Omental fat pad (tissue), 4 donors: ENCODE data around the gene DLGAP1. TPM values are rescaled to one million over a fixed set of nuclear protein-coding genes. Genes with fewer than 3 reads are reported as not detected.

Experiments
- ATAC-seq: fragments of 150-250 bp; one replicate; pipeline ENCODE4 v1.9.1; 2016; ENCODE audit warnings: mild to moderate bottlenecking, moderate library complexity; ENCODE audit not compliant: low FRiP score
- DNase-seq: peaks from one replicate; pipeline ENCODE4 v3.0.0-alpha.2; 2019; ENCODE audit warnings: low spot score
- CTCF ChIP-seq, 3 donors: fragments of 450-650 bp; IDR thresholded peaks; one replicate each; pipeline ENCODE4 v1.5.1; 2016 to 2017; ENCODE audit warnings: antibody characterized with exemption in 3 of 3, mild to moderate bottlenecking in 3 of 3, moderate library complexity in 2 of 3
- total RNA-seq, 4 donors: library from RNA; depleted of rRNA; stranded (reverse); fragments of >200 nt; gene quantifications; one replicate each; pipeline ENCODE4 v1.1.0, GENCODE V29; 2016

Gene DLGAP1
- total RNA-seq, 4 donors from 2014 or later: 1.5 to 8.0 (median 5.4) TPM

- ATAC-seq (no peak), DNase-seq (no peak)
- no peak for TF ChIP-seq CTCF (IDR thresholded peaks at IDR 0.05)
These were observed 779.1 kb downstream of the DLGAP1 start for GRCh38 chr18:3675994-3676393.

- TF ChIP-seq CTCF (IDR thresholded peaks at IDR 0.05): no peak
- ATAC-seq (no peak), DNase-seq (no peak)
These were observed 779.7 kb downstream of the DLGAP1 start for GRCh38 chr18:3675446-3675845.

- no peak for TF ChIP-seq CTCF (IDR thresholded peaks at IDR 0.05)
- DNase-seq (no peak), ATAC-seq (no peak)
These were observed 783.9 kb downstream of the DLGAP1 start for GRCh38 chr18:3671176-3671575.

GRCh38 chr18:3669376-3669775 lies 785.7 kb downstream of the DLGAP1 start:
- ATAC-seq (no peak), DNase-seq (no peak)
- no peak for TF ChIP-seq CTCF (IDR thresholded peaks at IDR 0.05)

GRCh38 chr18:3667255-3668137 lies 787.6 kb downstream of the DLGAP1 start:
- ATAC-seq (no peak), DNase-seq (no peak)
- no peak for TF ChIP-seq CTCF (IDR thresholded peaks at IDR 0.05)

- no peak for ATAC-seq
- no peak for TF ChIP-seq CTCF (IDR thresholded peaks at IDR 0.05)
- no peak for DNase-seq
These were observed 788.4 kb downstream of the DLGAP1 start for GRCh38 chr18:3666526-3667254.
